HG03432 (cell line): ENCODE measurements around the gene FRMD3.

Source experiments
- ATAC-seq: cut with Tn5 transposase; IDR thresholded peaks from one replicate; pipeline ENCODE4 v1.9.1; 2021; ENCODE audit warnings: mild to moderate bottlenecking, moderate library complexity; ENCODE audit not compliant: unreplicated experiment

FRMD3 gene

GRCh38 chr9:83475741-83476140 lies 62.5 kb downstream of the FRMD3 start:
- ATAC-seq = no peak

DNA sequence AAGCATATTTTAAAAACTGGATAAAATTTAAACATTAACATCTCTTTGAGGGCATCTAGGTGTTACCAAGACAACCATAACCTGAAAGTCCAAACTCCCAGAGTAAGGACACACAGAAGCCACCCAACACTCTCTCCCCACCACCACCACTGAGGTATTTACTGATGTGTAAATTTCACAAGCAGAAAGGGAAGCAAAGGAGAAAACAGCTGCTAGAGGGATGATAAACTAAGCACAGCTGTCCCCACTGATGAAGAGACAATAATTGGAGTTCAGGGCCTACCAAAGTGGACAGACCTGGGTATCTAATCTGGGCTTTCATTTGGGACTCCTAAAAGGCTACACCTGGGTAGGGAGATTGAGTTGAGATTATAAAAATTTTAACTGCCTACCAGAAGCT lies 63.6 kb downstream of the FRMD3 start:
- ATAC-seq = no peak

DNA sequence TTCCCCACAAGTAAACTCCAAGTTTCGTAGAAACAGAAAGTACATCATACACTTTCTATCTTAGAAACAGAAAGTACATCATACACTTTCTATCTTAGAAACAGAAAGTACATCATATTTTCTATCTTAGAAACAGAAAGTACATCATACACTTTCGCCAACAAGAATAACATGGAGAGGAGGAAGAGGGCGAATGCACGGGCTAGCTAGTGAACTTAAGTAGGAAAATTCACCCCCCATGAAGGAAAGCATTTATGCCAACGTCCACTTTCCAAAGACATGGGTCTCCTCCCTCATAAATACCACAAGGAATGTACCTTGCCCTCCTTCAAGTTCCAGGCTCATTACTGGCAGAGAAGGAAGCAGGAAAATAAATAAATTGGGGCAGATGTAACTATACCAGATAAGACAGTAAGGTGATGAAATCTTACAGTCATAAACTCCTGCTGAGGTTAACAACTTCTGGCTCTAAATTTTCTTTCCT lies 64.7 kb downstream of the FRMD3 start:
- ATAC-seq = peak; percentile 98

DNA sequence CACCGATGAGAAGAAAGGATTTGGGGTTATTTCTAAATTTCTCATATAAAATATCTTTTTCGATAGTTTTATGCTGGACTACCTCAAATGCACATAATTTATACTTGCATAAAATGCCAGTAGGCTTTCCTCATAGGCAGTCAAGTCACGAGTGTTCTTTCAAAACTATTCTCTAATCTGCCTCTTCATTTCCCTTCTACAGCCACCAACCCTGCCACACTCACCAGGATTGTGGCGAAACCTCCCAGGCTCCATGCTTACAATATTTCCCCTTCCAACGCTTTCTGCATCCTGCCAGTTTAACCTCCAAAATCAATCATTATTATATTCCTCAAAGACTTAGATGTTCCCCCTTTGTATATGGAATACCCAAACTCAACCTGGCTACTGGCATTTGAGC lies 65.4 kb downstream of the FRMD3 start:
- no peak for ATAC-seq

DNA sequence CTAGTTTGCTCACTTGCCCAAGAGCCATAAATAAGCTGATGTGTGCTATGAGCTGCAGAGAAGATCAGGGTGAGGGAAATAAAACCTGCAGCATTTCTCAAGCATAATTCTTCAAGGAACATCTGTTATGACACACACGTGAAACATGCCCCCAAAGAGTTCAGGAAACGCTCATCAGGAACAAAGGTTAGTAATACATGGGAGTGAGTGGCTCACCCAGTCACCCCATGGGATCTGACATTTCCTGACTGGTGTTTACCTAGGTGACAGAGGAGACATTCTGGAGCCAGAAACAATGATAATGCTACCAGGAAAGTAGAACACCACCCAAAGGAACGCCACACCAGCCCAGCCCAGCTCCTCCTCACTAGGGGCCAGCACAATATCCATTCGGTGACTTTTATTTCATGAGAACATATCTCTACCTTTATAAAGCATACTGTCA lies 66.0 kb downstream of the FRMD3 start:
- no peak for ATAC-seq

GRCh38 chr9:83471241-83471640 lies 67.0 kb downstream of the FRMD3 start:
- no peak for ATAC-seq

GRCh38 chr9:83469722-83470121 lies 68.5 kb downstream of the FRMD3 start:
- ATAC-seq = no peak

- ATAC-seq = no peak
Observed at GRCh38 chr9:83468821-83469220, 69.4 kb downstream of the FRMD3 start.

DNA sequence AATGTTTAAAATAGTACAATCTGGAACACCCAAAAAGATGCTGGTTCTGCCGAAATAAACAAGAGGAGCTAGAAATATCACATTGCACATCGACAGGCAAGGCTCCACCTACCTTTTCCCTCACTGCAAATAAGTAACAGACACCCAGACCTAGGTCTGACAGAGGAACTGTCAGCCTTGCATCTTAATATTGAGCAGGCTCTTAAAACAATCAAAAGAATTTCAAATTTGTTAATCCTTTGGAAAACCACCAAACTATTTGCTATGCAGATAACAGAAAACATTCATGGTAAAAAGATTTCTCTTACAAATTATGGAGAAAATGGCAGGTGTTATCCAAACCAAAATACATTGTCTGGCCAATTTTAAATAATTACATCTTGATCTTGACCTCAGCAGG lies 71.3 kb downstream of the FRMD3 start:
- no peak for ATAC-seq

- no peak for ATAC-seq
Observed at GRCh38 chr9:83466351-83466750, 71.8 kb downstream of the FRMD3 start.

DNA sequence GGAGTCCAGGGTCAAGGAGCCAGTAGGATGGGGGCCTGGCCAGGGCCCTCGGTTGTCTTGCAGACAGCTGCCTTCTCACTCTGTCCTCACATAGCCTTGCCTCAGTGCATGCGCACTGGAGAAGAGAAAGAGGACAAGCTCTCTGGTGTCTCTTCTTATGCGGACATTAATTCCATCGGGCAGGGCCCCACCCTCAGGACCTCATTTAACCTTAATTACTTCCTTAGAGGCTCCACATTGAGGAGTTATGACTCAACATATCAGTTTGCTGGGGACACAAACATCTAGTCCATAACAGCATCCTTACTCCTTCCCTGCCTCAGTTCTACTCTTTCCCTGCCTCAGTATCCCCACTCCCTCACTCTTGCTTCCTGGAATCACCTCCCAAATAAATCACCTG lies 78.4 kb downstream of the FRMD3 start:
- no peak for ATAC-seq

DNA sequence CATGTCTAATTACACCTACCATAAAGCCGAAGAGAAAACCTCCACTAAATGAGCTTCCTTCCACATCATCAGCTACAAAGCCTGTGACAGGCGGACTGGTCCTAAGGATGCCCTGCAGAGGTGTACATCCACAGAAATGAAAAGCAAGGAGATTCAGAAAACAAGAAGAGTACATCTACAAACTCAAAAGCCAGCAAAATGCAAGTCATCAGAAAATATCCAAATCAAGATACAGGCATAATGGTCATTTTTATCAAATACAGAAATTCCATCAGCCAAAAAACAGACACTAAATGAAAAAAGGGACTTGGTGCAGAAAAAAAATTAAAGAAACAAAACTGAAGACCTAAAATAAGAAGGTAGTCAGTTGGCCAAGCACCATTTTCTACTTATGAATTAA lies 79.7 kb downstream of the FRMD3 start:
- no peak for ATAC-seq

DNA sequence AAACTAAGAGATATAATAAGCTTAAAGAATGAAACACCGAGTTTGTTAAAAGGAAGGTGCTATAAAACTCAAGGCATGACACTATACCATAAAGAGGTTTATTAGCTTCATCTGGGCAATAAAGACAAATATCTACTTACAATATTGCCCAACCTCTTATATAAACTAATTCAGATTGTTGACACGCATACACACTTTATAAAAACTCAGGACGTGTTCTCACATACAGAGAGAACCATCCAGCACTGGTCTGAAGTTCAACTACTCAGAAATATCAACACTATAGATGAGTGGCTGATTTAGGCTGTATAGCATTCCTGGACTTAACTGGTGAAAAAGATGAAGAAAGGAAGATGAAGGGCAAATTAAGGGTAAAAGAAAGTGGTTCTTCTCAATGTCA lies 81.2 kb downstream of the FRMD3 start:
- ATAC-seq = no peak

GRCh38 chr9:83456226-83456625 lies 82.0 kb downstream of the FRMD3 start:
- ATAC-seq = no peak

- no peak for ATAC-seq
Observed at GRCh38 chr9:83454076-83454475, 84.1 kb downstream of the FRMD3 start.

DNA sequence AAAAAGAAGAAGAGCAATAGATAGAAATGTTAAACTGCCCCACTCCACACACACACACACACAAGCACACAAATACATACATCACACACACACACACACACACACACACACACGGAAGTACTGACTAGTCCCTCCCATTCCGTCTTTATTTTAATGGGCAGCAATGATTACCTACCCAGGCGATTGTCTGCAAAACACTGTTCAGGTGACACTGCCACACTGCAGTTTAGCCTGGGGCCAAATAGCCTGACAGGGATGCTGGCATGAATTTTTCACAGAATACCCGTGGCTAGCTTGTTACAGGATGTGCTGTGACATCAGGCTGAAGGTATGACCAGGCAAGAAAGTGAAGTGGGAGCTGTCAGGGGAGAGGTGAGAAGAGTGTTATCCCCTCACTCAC lies 86.9 kb downstream of the FRMD3 start:
- no peak for ATAC-seq

DNA sequence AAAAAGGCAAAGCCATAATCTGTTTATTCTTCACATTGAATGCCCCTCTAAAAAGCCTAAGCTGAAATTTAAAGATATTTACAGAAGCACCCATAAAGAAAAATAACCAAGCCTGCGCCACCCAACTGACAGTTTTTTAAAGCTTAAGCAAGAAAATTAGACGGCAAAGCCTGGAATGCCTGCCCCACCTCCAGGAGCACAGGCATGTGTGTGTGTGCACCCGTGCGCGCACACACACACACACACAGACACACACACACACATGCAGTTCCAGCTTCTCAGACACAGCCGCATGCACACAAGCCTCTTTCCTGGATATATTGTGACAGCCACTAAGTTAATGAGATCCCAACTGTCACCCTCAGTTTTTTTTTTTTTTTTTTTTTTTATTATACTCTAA lies 88.2 kb downstream of the FRMD3 start:
- ATAC-seq = no peak

DNA sequence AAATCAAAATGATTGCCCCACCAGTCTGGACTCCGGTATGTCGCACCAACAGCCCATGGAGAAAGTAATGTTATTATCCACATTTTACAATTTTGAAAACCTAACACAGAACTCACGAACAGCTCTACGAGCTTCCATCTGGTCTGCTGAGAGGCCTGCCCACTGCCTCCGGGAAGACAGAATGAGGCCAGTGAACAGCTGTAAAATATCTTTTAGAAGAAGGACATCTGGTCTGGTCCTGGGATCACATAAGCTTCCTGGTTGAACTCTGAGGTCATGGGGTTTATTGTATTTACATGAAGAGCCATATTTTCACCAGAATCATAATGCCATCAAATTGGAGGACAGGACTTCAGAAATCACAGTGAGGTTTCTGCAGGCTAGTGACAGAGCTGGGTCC lies 89.0 kb downstream of the FRMD3 start:
- ATAC-seq = no peak

- ATAC-seq = no peak
Observed at GRCh38 chr9:83448626-83449025, 89.6 kb downstream of the FRMD3 start.

- no peak for ATAC-seq
Observed at GRCh38 chr9:83447351-83447750, 90.8 kb downstream of the FRMD3 start.

GRCh38 chr9:83445703-83446265 lies 92.4 kb downstream of the FRMD3 start:
- no peak for ATAC-seq

DNA sequence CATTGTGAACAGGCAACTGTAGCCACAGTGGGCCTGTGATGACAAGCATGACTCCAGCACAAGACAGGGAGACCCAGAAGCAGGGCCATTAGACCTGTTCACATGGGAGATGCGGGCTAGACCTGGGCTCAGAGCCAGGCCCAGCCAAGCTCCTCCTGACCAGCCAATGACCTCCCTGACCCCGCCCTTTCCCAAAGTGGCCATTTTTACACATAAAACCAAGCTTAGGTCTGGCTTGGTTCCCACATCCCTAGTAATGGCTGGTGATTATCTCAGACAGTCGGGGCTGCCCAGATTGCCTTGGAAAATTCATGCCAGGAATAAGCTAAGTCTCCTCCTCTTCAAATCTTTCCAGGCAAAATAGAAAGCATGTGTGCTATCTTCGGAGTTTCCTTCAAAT lies 94.1 kb downstream of the FRMD3 start:
- ATAC-seq = no peak

- ATAC-seq = no peak
Observed at GRCh38 chr9:83441390-83441789, 96.8 kb downstream of the FRMD3 start.
